Naive thymus-derived CD4-positive, alpha-beta T cell (primary cell): Measurements from ENCODE around the gene CAMKK2. TPM values are rescaled to one million over a fixed set of nuclear protein-coding genes. Genes with fewer than 3 reads are reported as not detected.

Source experiments
- ATAC-seq: fragments of 150-1000 bp; cut with Tn5 transposase; 2 replicates; pipeline ENCODE4 v1.10.0; 2021; ENCODE audit warnings: mild to moderate bottlenecking, moderate library complexity
- CTCF ChIA-PET: fragments of 350-600 bp; sonication (Branson Sonifier 250); formaldehyde crosslinking; loops from one replicate; lab custom pipeline; 2021; ENCODE audit warnings: antibody characterized with exemption; lab: Charles Lee
- POLR2A ChIA-PET: fragments of 350-600 bp; sonication (Branson Sonifier 250); formaldehyde crosslinking; loops from one replicate; lab custom pipeline; 2021; ENCODE audit warnings: antibody characterized with exemption, inconsistent platforms; lab: Charles Lee
- DNase-seq, 9 donors: peaks; one replicate each; pipeline versions ENCODE4 v3.0.0 to v3.0.0-alpha.2; 2020 to 2022; ENCODE audit warnings: mixed read lengths in 1 of 9
- H3K27ac ChIP-seq: one replicate; pipeline ENCODE4 v1.7.0; 2013; ENCODE audit warnings: mild to moderate bottlenecking, low read depth, low read length, moderate library complexity
- H3K27me3 ChIP-seq, 2 donors: one replicate each; pipeline ENCODE4 v1.7.0; 2013; ENCODE audit warnings: low read length in 2 of 2, mild to moderate bottlenecking in 2 of 2, moderate library complexity in 2 of 2; ENCODE audit not compliant: control insufficient read depth in 2 of 2, insufficient read depth in 2 of 2
- H3K36me3 ChIP-seq, 3 experiments: 1 replicate in 2 of 3; 2 replicates in 1 of 3; pipeline ENCODE4 v1.7.0; 2013; ENCODE audit warnings: low read length in 3 of 3, mild to moderate bottlenecking in 3 of 3, moderate library complexity in 1 of 3; ENCODE audit not compliant: insufficient read depth in 3 of 3, control insufficient read depth in 2 of 3
- H3K4me1 ChIP-seq, 2 donors: one replicate each; pipeline ENCODE4 v1.7.0; 2013; ENCODE audit warnings: low read length in 2 of 2, mild to moderate bottlenecking in 2 of 2, moderate library complexity in 1 of 2; ENCODE audit not compliant: control insufficient read depth in 2 of 2, insufficient read depth in 2 of 2
- H3K4me3 ChIP-seq: 2 replicates; pipeline ENCODE4 v1.7.0; 2013; ENCODE audit warnings: mild to moderate bottlenecking, low read length
- H3K9me3 ChIP-seq, 3 experiments: 1 replicate in 2 of 3; 2 replicates in 1 of 3; pipeline ENCODE4 v1.7.0; 2013; ENCODE audit warnings: low read length in 3 of 3; ENCODE audit not compliant: control insufficient read depth in 2 of 3
- H3K27ac Mint-ChIP-seq, 9 donors: one replicate each; pipeline ENCODE4 v1.8.0; 2020 to 2022; ENCODE audit warnings: mixed read lengths in 9 of 9, mild to moderate bottlenecking in 8 of 9, moderate library complexity in 5 of 9, inconsistent platforms in 2 of 9
- H3K27me3 Mint-ChIP-seq, 5 donors: one replicate each; pipeline ENCODE4 v1.8.0; 2021 to 2022; ENCODE audit warnings: mixed read lengths in 5 of 5, mild to moderate bottlenecking in 1 of 5
- H3K36me3 Mint-ChIP-seq, 5 donors: one replicate each; pipeline ENCODE4 v1.8.0; 2020 to 2022; ENCODE audit warnings: mixed read lengths in 5 of 5, mild to moderate bottlenecking in 3 of 5, inconsistent platforms in 1 of 5
- H3K4me1 Mint-ChIP-seq, 7 donors: one replicate each; pipeline ENCODE4 v1.8.0; 2020 to 2022; ENCODE audit warnings: mixed read lengths in 7 of 7, mild to moderate bottlenecking in 3 of 7, inconsistent platforms in 1 of 7
- H3K4me3 Mint-ChIP-seq, 10 donors: one replicate each; pipeline ENCODE4 v1.8.0; 2020 to 2022; ENCODE audit warnings: mild to moderate bottlenecking in 10 of 10, mixed read lengths in 10 of 10, moderate library complexity in 6 of 10, inconsistent platforms in 2 of 10
- H3K9me3 Mint-ChIP-seq, 11 donors: one replicate each; pipeline ENCODE4 v1.8.0; 2020 to 2022; ENCODE audit warnings: mixed read lengths in 11 of 11, mild to moderate bottlenecking in 4 of 11, inconsistent platforms in 1 of 11, moderate library complexity in 1 of 11
- intact Hi-C, 2 donors: fragments of 100-400 bp; cut with micrococcal nuclease; formaldehyde crosslinking; loops; one replicate each; pipeline ENCODE4 v1.15.1; 2023
- polyA plus RNA-seq, 2 donors: library from polyadenylated mRNA; unstranded; fragments of 300-500 nt; fragmentation: Illumina TruSeq; gene quantifications; one replicate each; pipeline ENCODE4 v1.2.3, GENCODE V29; 2021
- total RNA-seq, 6 experiments: library from RNA in 5 of 6; stranded (reverse) in 5 of 6; gene quantifications; 1 replicate in 5 of 6; 2 replicates in 1 of 6; pipeline ENCODE4 v1.2.3 and lab custom pipeline; 2021 to 2026

Gene CAMKK2
- total and polyA plus RNA-seq, 7 experiments from 2014 or later, result 13.9 to 38.7 (median 15.5) TPM

DNA sequence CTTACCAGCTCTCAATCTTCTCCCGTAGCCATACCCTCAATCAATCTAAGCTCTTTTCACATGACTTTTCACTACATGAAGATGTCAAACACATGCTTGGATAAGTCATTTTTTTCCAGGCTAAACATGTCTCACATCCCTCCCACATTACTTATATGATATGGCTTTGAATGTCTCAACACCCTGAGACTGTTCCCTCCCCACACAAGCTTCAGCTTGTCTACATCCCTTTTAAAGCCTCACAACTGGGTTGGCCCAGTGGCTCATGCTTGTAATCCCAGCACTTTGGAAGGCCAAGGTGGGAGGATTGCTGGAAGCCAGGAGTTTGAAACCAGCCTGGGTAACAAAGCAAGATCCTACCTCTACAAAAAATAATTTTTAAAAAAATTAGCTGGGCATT lies 37.2 kb upstream of the CAMKK2 start:
- peaks cover 0 to 3% of the 10 kb centered on the region in 2 donors for H3K4me1 ChIP-seq
- no peak overlapping the region for H3K4me3 Mint-ChIP-seq
- peaks cover 0 to 40% (median 17%) of the 10 kb centered on the region in 5 donors for H3K36me3 Mint-ChIP-seq
- H3K4me1 Mint-ChIP-seq, result peaks cover 0 to 7% (median 5%) of the 10 kb centered on the region in 7 donors
- H3K9me3 Mint-ChIP-seq, result no peaks in the 10 kb centered on the region
- no peaks in the 10 kb centered on the region for H3K27me3 ChIP-seq
- ATAC-seq, result no peak
- intact Hi-C loops, result loop anchor here (1.0 to 2.0 kb wide), 6 partner anchors 19 to 439 kb away; partner anchors contain the start of genes RNF34 (in 2 of the 2), ANAPC5 (in 1 of the 2) and CAMKK2 (in 1 of the 2)
- CTCF ChIA-PET, result interaction anchor here (0.6 to 3.3 kb wide), 3 partner anchors 21 to 1174 kb away, joined by 3 to 28 read pairs (median 5); no protein-coding TSS in a partner anchor
- H3K4me3 ChIP-seq, result no peak overlapping the region
- no peak overlapping the region for H3K27ac ChIP-seq
- POLR2A ChIA-PET, result interaction anchor here (2.6 to 2.9 kb wide), 2 partner anchors 18 to 66 kb away, joined by 8 to 10 read pairs; partner anchors contain the start of genes ANAPC5 and RNF34
- H3K27ac Mint-ChIP-seq, result peak overlapping the region in 1 of 9 donors; percentile 12
- no peaks in the 10 kb centered on the region for H3K9me3 ChIP-seq
- H3K27me3 Mint-ChIP-seq, result no peaks in the 10 kb centered on the region
- H3K36me3 ChIP-seq, result peaks cover 26 to 73% (median 29%) of the 10 kb centered on the region in 3 experiments
- DNase-seq, result no peak

DNA sequence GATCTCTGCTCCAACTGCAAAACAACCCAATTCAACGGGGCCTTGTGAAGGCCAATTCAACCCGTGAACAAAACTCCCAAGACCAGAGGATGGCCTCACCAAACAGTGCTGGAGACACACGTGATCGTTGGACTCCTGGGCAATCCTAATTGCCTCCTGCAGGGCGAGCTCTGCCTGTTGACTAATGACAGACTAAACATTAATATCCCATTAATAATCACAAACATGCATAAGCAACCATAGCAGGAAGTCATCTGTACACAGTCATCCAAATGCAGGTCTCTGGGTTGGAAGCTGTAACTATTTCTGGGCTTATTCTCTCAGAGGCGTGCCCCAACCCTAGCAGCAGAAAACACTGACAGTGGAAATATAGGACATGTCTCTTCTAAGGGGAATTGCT lies 34.7 kb upstream of the CAMKK2 start:
- ChIA-PET CTCF (interaction anchor here (1.0 kb wide), 1 partner anchor 112 kb away, joined by 4 read pairs; no protein-coding TSS in a partner anchor), POLR2A (interaction anchor here (2.6 kb wide), 1 partner anchor 20 kb away, joined by 8 read pairs; the partner anchor contains the start of gene ANAPC5)
- Mint-ChIP-seq H3K27me3 (no peaks in the 10 kb centered on the region), H3K4me1 (peaks cover 0 to 10% (median 5%) of the 10 kb centered on the region in 7 donors), H3K9me3 (no peaks in the 10 kb centered on the region), H3K4me3 (no peak overlapping the region), H3K36me3 (peaks cover 8 to 59% (median 21%) of the 10 kb centered on the region in 5 donors), H3K27ac (no peak overlapping the region)
- H3K36me3 ChIP-seq, result peaks cover 29 to 85% (median 35%) of the 10 kb centered on the region in 3 experiments
- peaks cover 0 to 3% of the 10 kb centered on the region in 2 donors for H3K4me1 ChIP-seq
- DNase-seq (peak in 1 of 9 donors; percentile 15), ATAC-seq (no peak)
- intact Hi-C loops, result no loop called here
- H3K27ac ChIP-seq, result no peak overlapping the region
- no peaks in the 10 kb centered on the region for H3K27me3 ChIP-seq
- no peak overlapping the region for H3K4me3 ChIP-seq
- no peaks in the 10 kb centered on the region for H3K9me3 ChIP-seq

DNA sequence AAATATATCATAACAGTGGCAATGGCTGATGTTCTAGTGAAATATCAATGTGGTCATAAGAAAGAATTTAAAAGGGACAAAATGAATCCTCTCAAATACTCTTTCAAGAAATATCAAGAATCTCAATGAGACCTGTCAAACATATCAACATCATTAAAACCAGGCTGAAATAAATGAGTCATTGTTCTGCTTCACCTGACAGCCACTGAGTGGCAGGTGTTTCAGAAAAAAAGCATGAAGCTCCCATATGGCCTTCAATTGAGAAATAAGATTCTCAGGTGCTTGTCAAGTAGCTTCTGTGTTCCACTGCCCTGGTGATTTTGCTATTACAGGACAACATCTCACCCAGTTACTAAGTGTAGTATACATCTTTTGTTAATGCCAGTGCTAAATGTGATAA lies 34.2 kb upstream of the CAMKK2 start:
- intact Hi-C loops, result no loop called here
- ATAC-seq (no peak), DNase-seq (no peak)
- CTCF ChIA-PET, result interaction anchor here (1.0 kb wide), 1 partner anchor 112 kb away, joined by 4 read pairs; no protein-coding TSS in a partner anchor
- no peak overlapping the region for H3K4me3 ChIP-seq
- H3K36me3 Mint-ChIP-seq, result peaks cover 11 to 65% (median 24%) of the 10 kb centered on the region in 5 donors
- peaks cover 27 to 89% (median 35%) of the 10 kb centered on the region in 3 experiments for H3K36me3 ChIP-seq
- H3K9me3 Mint-ChIP-seq, result no peaks in the 10 kb centered on the region
- peaks cover 0 to 3% of the 10 kb centered on the region in 2 donors for H3K4me1 ChIP-seq
- H3K4me3 Mint-ChIP-seq, result no peak overlapping the region
- H3K27ac Mint-ChIP-seq, result peak overlapping the region in 1 of 9 donors; percentile 59
- no peaks in the 10 kb centered on the region for H3K27me3 ChIP-seq
- no peaks in the 10 kb centered on the region for H3K9me3 ChIP-seq
- H3K27ac ChIP-seq, result no peak overlapping the region
- peaks cover 0 to 10% (median 5%) of the 10 kb centered on the region in 7 donors for H3K4me1 Mint-ChIP-seq
- POLR2A ChIA-PET, result no interaction called here
- no peaks in the 10 kb centered on the region for H3K27me3 Mint-ChIP-seq

DNA sequence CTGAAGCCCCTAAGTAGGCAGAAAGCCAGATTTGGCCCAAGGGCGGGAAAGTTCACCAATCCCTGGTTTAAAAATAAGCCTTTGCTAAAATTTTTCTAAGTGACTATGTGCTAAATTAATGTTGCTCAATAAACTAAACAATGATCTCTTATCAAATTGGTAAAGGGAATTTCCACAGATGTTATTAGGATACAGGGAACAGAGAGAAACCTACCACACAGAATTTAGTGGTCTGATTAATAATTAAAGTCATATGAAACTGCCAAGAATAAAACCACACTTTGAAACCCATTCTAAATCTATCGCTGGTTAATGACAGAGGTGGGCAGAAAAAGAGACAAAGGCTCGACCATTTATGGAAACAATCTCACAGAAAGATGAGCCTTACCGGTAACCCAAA lies 33.7 kb upstream of the CAMKK2 start:
- CTCF ChIA-PET, result no interaction called here
- peak overlapping the region in 1 of 9 donors; percentile 59 for H3K27ac Mint-ChIP-seq
- ATAC-seq, result no peak

DNA sequence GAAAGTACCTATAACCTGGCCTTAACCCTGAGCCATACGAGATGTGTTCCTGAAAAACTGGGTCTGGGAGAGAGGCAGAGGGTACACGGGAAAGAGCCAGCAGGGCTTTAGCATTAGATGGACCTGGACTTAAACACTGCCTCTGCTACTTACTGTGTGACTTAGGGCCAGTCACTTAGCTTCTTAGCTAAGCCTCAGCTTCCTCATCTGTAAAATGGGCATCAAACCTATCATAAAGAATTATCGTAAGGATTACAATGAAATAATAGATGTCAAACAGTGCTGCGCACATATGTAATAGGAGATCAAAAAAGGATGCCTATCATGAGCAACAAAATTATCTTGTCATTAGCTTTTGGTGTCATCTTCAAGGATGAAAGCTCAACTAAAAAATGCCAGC lies 32.1 kb upstream of the CAMKK2 start:
- Mint-ChIP-seq H3K9me3 (no peaks in the 10 kb centered on the region), H3K27ac (no peak overlapping the region), H3K36me3 (peaks cover 16 to 65% (median 27%) of the 10 kb centered on the region in 5 donors), H3K4me1 (peaks cover 0 to 4% (median 0%) of the 10 kb centered on the region in 7 donors), H3K27me3 (no peaks in the 10 kb centered on the region), H3K4me3 (no peak overlapping the region)
- DNase-seq (no peak), ATAC-seq (no peak)
- H3K27me3 ChIP-seq, result no peaks in the 10 kb centered on the region
- CTCF ChIA-PET, result no interaction called here
- peaks cover 25 to 92% (median 27%) of the 10 kb centered on the region in 3 experiments for H3K36me3 ChIP-seq
- no peaks in the 10 kb centered on the region for H3K9me3 ChIP-seq
- no peaks in the 10 kb centered on the region for H3K4me1 ChIP-seq
- H3K27ac ChIP-seq, result no peak overlapping the region
- intact Hi-C loops, result no loop called here
- POLR2A ChIA-PET, result interaction anchor here (1.0 to 1.3 kb wide), 2 partner anchors 72 to 91 kb away, joined by 3 to 4 read pairs; partner anchors contain the start of gene RNF34
- no peak overlapping the region for H3K4me3 ChIP-seq

More for the DNA sequence above, 33.7 kb upstream of the CAMKK2 start:
- intact Hi-C loops, result no loop called here
- Histone ChIP-seq H3K27ac (no peak overlapping the region), H3K9me3 (no peaks in the 10 kb centered on the region), H3K36me3 (peaks cover 25 to 86% (median 35%) of the 10 kb centered on the region in 3 experiments), H3K27me3 (no peaks in the 10 kb centered on the region), H3K4me3 (no peak overlapping the region), H3K4me1 (peaks cover 0 to 3% of the 10 kb centered on the region in 2 donors)
- Mint-ChIP-seq H3K36me3 (peaks cover 11 to 66% (median 24%) of the 10 kb centered on the region in 5 donors), H3K9me3 (no peaks in the 10 kb centered on the region), H3K27me3 (no peaks in the 10 kb centered on the region), H3K4me3 (no peak overlapping the region), H3K4me1 (peaks cover 0 to 10% (median 5%) of the 10 kb centered on the region in 7 donors)
- DNase-seq, result no peak
- POLR2A ChIA-PET, result no interaction called here

DNA sequence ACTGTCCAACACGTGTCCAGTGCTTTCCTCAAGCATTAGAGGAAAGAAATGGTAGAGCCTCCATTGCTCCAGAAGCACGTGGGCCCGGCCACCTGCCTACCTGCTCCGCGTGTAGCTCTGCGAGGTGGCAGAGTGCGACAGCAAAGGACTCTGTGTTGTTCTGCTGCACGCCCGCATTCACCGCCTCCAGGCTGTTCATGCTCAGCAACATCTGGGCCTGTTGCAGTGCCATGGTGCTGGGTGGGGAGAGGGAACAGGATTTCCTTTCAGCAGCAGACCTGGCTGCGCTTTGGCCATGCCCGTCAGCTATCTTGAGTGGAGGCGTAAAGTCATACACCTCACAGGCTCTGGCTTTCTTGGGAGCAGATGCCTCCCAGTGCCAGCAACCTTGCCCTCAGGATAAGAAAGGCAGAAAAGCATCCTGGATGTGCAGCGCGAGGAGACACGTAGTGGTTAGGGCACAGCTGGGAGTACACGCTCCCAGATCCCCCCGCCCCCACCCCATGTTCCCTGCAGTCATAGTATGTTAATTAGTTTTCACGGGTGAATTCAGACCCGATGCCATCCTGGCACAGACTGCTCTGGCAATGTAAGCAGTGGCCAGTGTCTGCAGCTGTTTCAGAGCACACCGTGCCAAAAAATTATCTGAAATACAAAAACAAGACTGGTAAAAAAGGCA lies 30.6 kb upstream of the CAMKK2 start:
- POLR2A ChIA-PET, result no interaction called here
- Histone ChIP-seq H3K27ac (no peak overlapping the region), H3K4me1 (no peaks in the 10 kb centered on the region), H3K4me3 (no peak overlapping the region), H3K27me3 (no peaks in the 10 kb centered on the region), H3K36me3 (peaks cover 19 to 91% (median 25%) of the 10 kb centered on the region in 3 experiments), H3K9me3 (no peaks in the 10 kb centered on the region)
- Mint-ChIP-seq H3K4me3 (no peak overlapping the region), H3K27ac (no peak overlapping the region), H3K36me3 (peaks cover 18 to 65% (median 28%) of the 10 kb centered on the region in 5 donors), H3K4me1 (peaks cover 0 to 4% (median 0%) of the 10 kb centered on the region in 7 donors), H3K27me3 (no peaks in the 10 kb centered on the region), H3K9me3 (no peaks in the 10 kb centered on the region)
- intact Hi-C loops, result no loop called here
- DNase-seq, result no peak
- CTCF ChIA-PET, result no interaction called here
- ATAC-seq, result no peak
